Upper lobe of left lung (tissue), 4 donors: ENCODE data around the gene PRSS8.

Experiments
- CTCF ChIP-seq, 6 experiments: fragments of 450-650 bp in 4 of 6; fragments of 200-600 bp in 2 of 6; sonication (generic) in 2 of 6; IDR thresholded peaks; one replicate each; pipeline ENCODE4 v1.5.1; 2016 to 2019; ENCODE audit warnings: antibody characterized with exemption in 6 of 6
- EP300 ChIP-seq, 4 donors: sonication (generic); formaldehyde crosslinking; IDR thresholded peaks; one replicate each; pipeline ENCODE4 v1.5.1; 2017; ENCODE audit warnings: antibody characterized with exemption in 4 of 4, control low read depth in 2 of 4
- POLR2A ChIP-seq, 4 donors: fragments of 450-650 bp; IDR thresholded peaks; one replicate each; pipeline ENCODE4 v1.5.1; 2016 to 2017; ENCODE audit warnings: antibody characterized with exemption in 4 of 4, mild to moderate bottlenecking in 2 of 4

- TF ChIP-seq EP300 (IDR thresholded peaks at IDR 0.05) (peak in 3 of 4 donors; percentile 26 to 71 (median 46)), CTCF (IDR thresholded peaks at IDR 0.05) (peak in 2 of 6 experiments; percentile 7 to 16), POLR2A (IDR thresholded peaks at IDR 0.05) (peak in 3 of 4 donors; percentile 53 to 95 (median 93))
These were observed 17.9 kb downstream of the PRSS8 start, which contains the start of gene KAT8 for GRCh38 chr16:31117384-31118222.
